GM12878 (cell line): Measurements from ENCODE around the gene POLR3E. TPM values are rescaled to one million over a fixed set of nuclear protein-coding genes. Genes with fewer than 3 reads are reported as not detected.
A peak's percentile ranks its signal among the peaks of the same experiment; 100 is the strongest.

Experiments used
- ATAC-seq: fragments of 200-7000 bp; cut with Tn5 transposase; 3 replicates; pipeline ENCODE4 v1.9.1; 2020; ENCODE audit warnings: mild to moderate bottlenecking, moderate library complexity
- BruUV-seq: library from RNA; stranded (reverse); fragments of 400-500 nt; replicated peaks from 2 replicates; lab custom pipeline; 2021; lab: Mats Ljungman, UMichigan
- CTCF ChIA-PET: fragments of 300-600 bp; sonication (Branson Sonifier 250); formaldehyde crosslinking; extraction: SDS; loops from one replicate; lab custom pipeline; 2021; ENCODE audit warnings: inconsistent platforms; lab: Yijun Ruan, JAX
- POLR2A ChIA-PET: fragments of 350-600 bp; formaldehyde crosslinking; extraction: SDS; loops from one replicate; lab custom pipeline; 2021; ENCODE audit warnings: inconsistent platforms; lab: Charles Lee
- RAD21 ChIA-PET: fragments of 300-600 bp; sonication (Branson Sonifier 250); formaldehyde crosslinking; loops from one replicate; lab custom pipeline; 2023; ENCODE audit warnings: antibody characterized with exemption; ENCODE audit not compliant: unreplicated experiment; lab: Charles Lee
- SMC1A ChIA-PET: fragments of 300-600 bp; sonication (Branson Sonifier 250); formaldehyde crosslinking; loops from one replicate; lab custom pipeline; 2023; ENCODE audit not compliant: unreplicated experiment, uncharacterized antibody; lab: Charles Lee
- DNase-seq: peaks from one replicate; pipeline ENCODE4 v3.0.0-alpha.2; 2011; ENCODE audit warnings: low read depth, low spot score
- FAIRE-seq: peaks from 3 replicates; lab custom pipeline; 2011; peaks lifted over from hg19 to GRCh38; lab: Jason Lieb, UNC
- H2AFZ ChIP-seq: 2 replicates; pipeline ENCODE4 v1.6.0; 2011; ENCODE audit warnings: low read depth, low read length, control low read depth; ENCODE audit not compliant: control insufficient read depth
- H3K27ac ChIP-seq: 2 replicates; pipeline ENCODE4 v1.5.1; 2011; ENCODE audit warnings: control low read depth; ENCODE audit not compliant: control insufficient read depth, insufficient read depth
- H3K27me3 ChIP-seq, 2 experiments: replicated peaks in 1 of 2; 2 replicates each; pipeline versions ENCODE4 v1.6.0 to v1.6.1; 2011; ENCODE audit warnings: low read length in 1 of 2; ENCODE audit not compliant: control insufficient read depth in 2 of 2, insufficient read depth in 2 of 2
- H3K36me3 ChIP-seq, 2 experiments: 2 replicates each; pipeline ENCODE4 v1.5.1; 2011; ENCODE audit warnings: low read length in 1 of 2; ENCODE audit not compliant: control insufficient read depth in 2 of 2, insufficient read depth in 2 of 2
- H3K4me1 ChIP-seq: 2 replicates; pipeline ENCODE4 v1.6.1; 2011; ENCODE audit warnings: mild to moderate bottlenecking, low read length, moderate library complexity, mixed read lengths; ENCODE audit not compliant: control insufficient read depth, insufficient read depth
- H3K4me2 ChIP-seq: 2 replicates; pipeline ENCODE4 v1.6.0; 2011; ENCODE audit warnings: control low read depth; ENCODE audit not compliant: control insufficient read depth, insufficient read depth
- H3K4me3 ChIP-seq: fragments of 200-600 bp; sonication (generic); 2 replicates; pipeline ENCODE4 v1.5.1; 2016
- H3K79me2 ChIP-seq: 2 replicates; pipeline ENCODE4 v1.6.0; 2011; ENCODE audit warnings: low read length; ENCODE audit not compliant: control insufficient read depth, insufficient read depth
- H3K9ac ChIP-seq: 2 replicates; pipeline ENCODE4 v1.8.0; 2011; ENCODE audit warnings: low read length, control low read depth, mixed read lengths; ENCODE audit not compliant: control insufficient read depth, insufficient read depth
- H3K9me3 ChIP-seq: replicated peaks from 3 replicates; pipeline ENCODE4 v1.5.1; 2011; ENCODE audit warnings: mild to moderate bottlenecking, low read length; ENCODE audit not compliant: control insufficient read depth, insufficient read depth
- H4K20me1 ChIP-seq: 2 replicates; pipeline ENCODE4 v1.6.0; 2011; ENCODE audit not compliant: control insufficient read depth, insufficient read depth
- CBX3 ChIP-seq: fragments of 200-600 bp; sonication (generic); IDR thresholded peaks from 2 replicates; pipeline ENCODE4 v1.6.1; 2016; ENCODE audit warnings: low read depth, borderline replicate concordance
- CREM ChIP-seq: IDR thresholded peaks from 2 replicates; pipeline ENCODE4 v1.6.1; 2014; ENCODE audit warnings: antibody characterized with exemption, low read depth
- ETV6 ChIP-seq, 2 experiments: fragments of 450-650 bp in 1 of 2; IDR thresholded peaks in 1 of 2; conservative IDR thresholded peaks in 1 of 2; 2 replicates each; pipeline ENCODE4 v1.6.1; 2014; ENCODE audit warnings: antibody characterized with exemption in 1 of 2, borderline replicate concordance in 1 of 2, low read depth in 1 of 2, mild to moderate bottlenecking in 1 of 2, moderate library complexity in 1 of 2
- HDAC2 ChIP-seq: fragments of 200-600 bp; sonication (generic); IDR thresholded peaks from 2 replicates; pipeline ENCODE4 v1.6.1; 2017
- HSF1 ChIP-seq: fragments of 150-350 bp; IDR thresholded peaks from 2 replicates; pipeline ENCODE4 v1.6.1; 2014; ENCODE audit warnings: mild to moderate bottlenecking, low read depth, low read length
- NBN ChIP-seq: fragments of 450-650 bp; IDR thresholded peaks from 2 replicates; pipeline ENCODE4 v1.6.1; 2016
- RCOR1 ChIP-seq: conservative IDR thresholded peaks from 2 replicates; pipeline ENCODE4 v1.6.1; 2012; ENCODE audit warnings: low read depth, low read length, improper control_type of control experiment
- STAT1 ChIP-seq: fragments of 450-650 bp; conservative IDR thresholded peaks from 2 replicates; pipeline ENCODE4 v1.6.1; 2014; ENCODE audit warnings: antibody characterized with exemption, mild to moderate bottlenecking
- TCF12 ChIP-seq: IDR thresholded peaks from 2 replicates; pipeline ENCODE4 v1.6.1; 2011; ENCODE audit warnings: low read depth, mild to moderate bottlenecking, low read length
- TCF7 ChIP-seq: IDR thresholded peaks from 2 replicates; pipeline ENCODE4 v1.6.1; 2014; ENCODE audit warnings: antibody characterized with exemption, borderline replicate concordance
- ZNF207 ChIP-seq: fragments of 450-650 bp; IDR thresholded peaks from 2 replicates; pipeline ENCODE4 v1.6.1; 2014; ENCODE audit warnings: antibody characterized with exemption, mild to moderate bottlenecking, borderline replicate concordance
- WGBS: methylation state at CpG from one replicate; pipeline ENCODE4 v1.1.6; 2016; ENCODE audit warnings: low lambda C conversion rate; ENCODE audit not compliant: insufficient replicate concordance, insufficient coverage; ENCODE audit errors: missing lambda C conversion rate; 5-methylcytosine and 5-hydroxymethylcytosine counted together
- in situ Hi-C: fragments of 300-500 bp; cut with MboI; formaldehyde crosslinking; loops from 9 replicates; pipeline ENCODE4 v1.14.3; 2018; ENCODE audit warnings: mixed read lengths
- intact Hi-C: fragments of 100-400 bp; cut with micrococcal nuclease; formaldehyde crosslinking; loops from one replicate; pipeline ENCODE4 v1.14.2; 2022; ENCODE audit not compliant: unreplicated experiment
- polyA plus RNA-seq, 11 experiments: library from polyadenylated mRNA; depleted of rRNA in 4 of 11; unstranded in 6 of 11; stranded (reverse) in 5 of 11; fragments of >200 nt; fragmentation: Nextera tagmentation in 4 of 11; fragmentation: Illumina TruSeq in 1 of 11; extraction: Ambion mirVana in 4 of 11; extraction: Trizol in 1 of 11; gene quantifications; 1 replicate in 1 of 11; 2 replicates in 10 of 11; pipeline versions ENCODE4 v1.2.1 to v1.2.3, GENCODE V29; 2011 to 2016; ENCODE audit warnings: inconsistent platforms in 2 of 11, missing spikeins in 2 of 11, low read depth in 1 of 11
- total RNA-seq, 4 experiments: library from RNA; depleted of rRNA in 3 of 4; stranded (reverse); fragments of >200 nt in 3 of 4; fragmentation: Illumina TruSeq in 1 of 4; extraction: Trizol in 1 of 4; gene quantifications; 2 replicates each; pipeline versions ENCODE4 v1.2.1 to v1.2.3, GENCODE V29; 2013 to 2021

POLR3E gene
- total and polyA plus RNA-seq, 10 of the 15 experiments (the other 5 are each of a cell fraction or from before 2014, with no cell fraction given), result 11.1 to 79.5 (median 39.7) TPM

GRCh38 chr16:22329199-22329695, 32.0 kb downstream of the POLR3E start:
- DNase-seq (no peak), ATAC-seq (no peak), FAIRE-seq (no peak)
- Histone ChIP-seq H2AFZ (no peak overlapping the region), H3K4me1 (no peaks in the 10 kb centered on the region), H3K27ac (no peak overlapping the region), H3K4me3 (no peak overlapping the region), H3K36me3 (peaks cover 17 to 29% of the 10 kb centered on the region in 2 experiments; a peak in 3 of 4 replicates), H3K4me2 (no peak overlapping the region), H4K20me1 (no peaks in the 10 kb centered on the region), H3K9me3 (no peaks in the 10 kb centered on the region), H3K27me3 (no peaks in the 10 kb centered on the region), H3K9ac (no peak overlapping the region), H3K79me2 (no peaks in the 10 kb centered on the region)
- ChIA-PET POLR2A (no interaction called here), RAD21 (no interaction called here), SMC1A (interaction anchor here (2.1 kb wide), 1 partner anchor 24 kb away, joined by 7 read pairs; no protein-coding TSS in a partner anchor), CTCF (interaction anchor here (1.6 to 2.8 kb wide), 2 partner anchors 10 to 24 kb away, joined by 5 to 11 read pairs; no protein-coding TSS in a partner anchor)
- 93% methylated on average over 9 of the region's 9 CpGs for WGBS
- in situ Hi-C loops (loop anchor here (10.0 kb wide), 4 partner anchors 346 to 1174 kb away; partner anchors contain the start of genes DNAH3 and LDAF1), intact Hi-C loops (no loop called here)
- TF ChIP-seq TCF7, result no peak
- TF ChIP-seq CREM, result no peak
- no peak for TF ChIP-seq CBX3
- TF ChIP-seq HDAC2, result no peak
- TF ChIP-seq TCF12, result no peak
- TF ChIP-seq STAT1, result no peak
- TF ChIP-seq ETV6 (conservative IDR thresholded peaks at IDR 0.05 in 1 of 2, IDR thresholded peaks at IDR 0.05 in 1 of 2; ENCODE audit: borderline replicate concordance in 1 of 2, low read depth in 1 of 2), result no peak
- no peak for TF ChIP-seq RCOR1
- TF ChIP-seq NBN, result no peak
- TF ChIP-seq ZNF207, result no peak
- no peak for TF ChIP-seq HSF1
- BruUV-seq, result TSS peak; percentile 22
